Panc1 (cell line): ENCODE measurements around the gene SUSD6.

Source experiments
- POLR2AphosphoS5 ChIP-seq: IDR thresholded peaks from 2 replicates; pipeline ENCODE4 v1.6.1; 2012; ENCODE audit warnings: mild to moderate bottlenecking, low read depth, low read length, moderate library complexity
- TF ChIP-seq, protein P1 (sequence below): fragments of 450-650 bp; IDR thresholded peaks from 2 replicates; pipeline ENCODE4 v1.5.1; 2017; ENCODE audit warnings: mild to moderate bottlenecking

DNA sequence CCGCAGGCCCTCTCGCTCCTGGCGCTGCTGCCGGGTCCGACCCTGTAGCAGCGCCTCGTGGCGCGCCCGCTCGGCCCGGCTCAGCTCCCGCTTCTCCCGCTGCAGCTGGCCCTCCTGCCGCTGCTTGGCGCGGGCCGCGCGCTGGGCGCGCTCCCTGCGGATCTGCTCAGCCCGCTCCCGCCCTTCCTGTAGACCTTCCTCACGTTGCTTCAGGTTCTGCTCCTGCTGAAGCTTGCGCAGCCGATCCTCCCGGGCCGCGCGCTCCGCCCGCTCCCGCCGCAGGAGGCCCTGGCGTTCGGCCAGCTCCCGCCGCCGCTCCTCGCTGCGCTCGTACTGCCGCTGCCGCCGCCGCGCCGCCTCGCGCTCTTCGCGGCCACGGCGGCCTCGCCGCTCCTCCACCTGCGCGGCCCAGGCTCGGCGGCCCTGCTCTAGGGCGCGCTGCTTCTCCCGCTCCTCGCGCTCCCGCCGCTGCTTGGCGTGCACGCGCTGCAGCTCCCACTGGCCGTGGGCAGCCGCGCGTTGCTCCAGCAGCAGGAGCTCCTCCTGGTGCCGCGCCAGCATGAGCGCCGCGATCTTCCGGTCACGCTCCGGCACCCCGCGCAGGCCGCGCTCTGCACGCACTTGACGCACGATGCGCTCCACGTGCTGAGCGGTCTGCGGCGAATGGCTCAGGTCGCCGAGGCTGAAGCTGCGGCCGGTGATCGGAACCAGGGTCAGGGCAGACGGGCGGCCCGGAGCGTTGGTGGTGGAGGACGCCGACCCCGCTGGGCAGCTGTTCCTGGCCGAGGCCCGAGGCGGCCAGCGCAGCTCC is 39.2 kb upstream of the SUSD6 start:
- TF ChIP-seq, protein P1, sequence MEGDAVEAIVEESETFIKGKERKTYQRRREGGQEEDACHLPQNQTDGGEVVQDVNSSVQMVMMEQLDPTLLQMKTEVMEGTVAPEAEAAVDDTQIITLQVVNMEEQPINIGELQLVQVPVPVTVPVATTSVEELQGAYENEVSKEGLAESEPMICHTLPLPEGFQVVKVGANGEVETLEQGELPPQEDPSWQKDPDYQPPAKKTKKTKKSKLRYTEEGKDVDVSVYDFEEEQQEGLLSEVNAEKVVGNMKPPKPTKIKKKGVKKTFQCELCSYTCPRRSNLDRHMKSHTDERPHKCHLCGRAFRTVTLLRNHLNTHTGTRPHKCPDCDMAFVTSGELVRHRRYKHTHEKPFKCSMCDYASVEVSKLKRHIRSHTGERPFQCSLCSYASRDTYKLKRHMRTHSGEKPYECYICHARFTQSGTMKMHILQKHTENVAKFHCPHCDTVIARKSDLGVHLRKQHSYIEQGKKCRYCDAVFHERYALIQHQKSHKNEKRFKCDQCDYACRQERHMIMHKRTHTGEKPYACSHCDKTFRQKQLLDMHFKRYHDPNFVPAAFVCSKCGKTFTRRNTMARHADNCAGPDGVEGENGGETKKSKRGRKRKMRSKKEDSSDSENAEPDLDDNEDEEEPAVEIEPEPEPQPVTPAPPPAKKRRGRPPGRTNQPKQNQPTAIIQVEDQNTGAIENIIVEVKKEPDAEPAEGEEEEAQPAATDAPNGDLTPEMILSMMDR: no peak
- no peak for TF ChIP-seq POLR2AphosphoS5
